SJSA1 (cell line): Measurements from ENCODE around the gene GNG13. TPM values are rescaled to one million over a fixed set of nuclear protein-coding genes. Genes with fewer than 3 reads are reported as not detected.

Source experiments
- DNase-seq, 2 experiments: peaks; one replicate each; pipeline ENCODE4 v3.0.0-alpha.2; 2015 to 2020; ENCODE audit warnings: low spot score in 2 of 2, low read depth in 1 of 2
- H3K27ac ChIP-seq: fragments of 250-450 bp; sonication (Bioruptor Pico); 2 replicates; pipeline ENCODE4 v1.5.1; 2020; ENCODE audit warnings: mild to moderate bottlenecking, moderate library complexity
- H3K27me3 ChIP-seq: fragments of 250-450 bp; sonication (Bioruptor Pico); replicated peaks from 2 replicates; pipeline ENCODE4 v1.5.1; 2020; ENCODE audit warnings: mild to moderate bottlenecking, moderate library complexity
- H3K36me3 ChIP-seq: fragments of 250-450 bp; sonication (Bioruptor Pico); 2 replicates; pipeline ENCODE4 v1.5.1; 2020; ENCODE audit warnings: mild to moderate bottlenecking
- H3K4me1 ChIP-seq: fragments of 250-450 bp; sonication (Bioruptor Pico); replicated peaks from 2 replicates; pipeline ENCODE4 v1.6.1; 2021; ENCODE audit warnings: mild to moderate bottlenecking
- H3K4me3 ChIP-seq: fragments of 250-450 bp; sonication (Bioruptor Pico); 2 replicates; pipeline ENCODE4 v1.5.1; 2020; ENCODE audit warnings: mild to moderate bottlenecking
- H3K9me3 ChIP-seq: fragments of 250-450 bp; sonication (Bioruptor Pico); replicated peaks from 2 replicates; pipeline ENCODE4 v1.5.1; 2020; ENCODE audit warnings: mild to moderate bottlenecking
- total RNA-seq: library from RNA; depleted of rRNA; stranded (reverse); fragments of >200 nt; shearing (Covaris generic); gene quantifications from 2 replicates; pipeline ENCODE4 v1.2.3, GENCODE V29; 2014; rRNA removed

The GNG13 gene
- not detected in 2 replicates for total RNA-seq

- no peaks in the 10 kb centered on the region for H3K9me3 ChIP-seq
- no peak within 1 kb of the TSS for H3K4me3 ChIP-seq
- H3K36me3 ChIP-seq, result peaks cover 11% of the 10 kb centered on the region
- no peak for DNase-seq
- no peak within 1 kb of the TSS for H3K27ac ChIP-seq
- H3K4me1 ChIP-seq, result no peaks in the 10 kb centered on the region
- H3K27me3 ChIP-seq, result peaks cover 50% of the 10 kb centered on the region
These were observed at the start of gene GNG13 for GRCh38 chr16:799948-800833. GNG13 (minus strand) TSS chr16:800734; CDS start chr16:799077, 1,657 bp downstream.

GRCh38 chr16:848510-849253 is 48.1 kb upstream of the GNG13 start:
- H3K4me1 ChIP-seq, result no peaks in the 10 kb centered on the region
- H3K36me3 ChIP-seq, result no peaks in the 10 kb centered on the region
- no peak overlapping the region for H3K27ac ChIP-seq
- peaks cover 31% of the 10 kb centered on the region for H3K9me3 ChIP-seq
- no peaks in the 10 kb centered on the region for H3K27me3 ChIP-seq
- no peak overlapping the region for H3K4me3 ChIP-seq
- no peak for DNase-seq

- Histone ChIP-seq H3K27ac (no peak overlapping the region), H3K9me3 (peaks cover 29% of the 10 kb centered on the region), H3K4me1 (no peaks in the 10 kb centered on the region), H3K27me3 (peaks cover 3% of the 10 kb centered on the region; the same call in 1 of the 2 replicates), H3K4me3 (no peak overlapping the region), H3K36me3 (no peaks in the 10 kb centered on the region)
- DNase-seq, result no peak
These were observed 47.3 kb upstream of the GNG13 start for GRCh38 chr16:847681-848445.

GRCh38 chr16:847151-847550 is 46.6 kb upstream of the GNG13 start:
- DNase-seq, result no peak
- Histone ChIP-seq H3K4me1 (no peaks in the 10 kb centered on the region), H3K27ac (no peak overlapping the region), H3K4me3 (no peak overlapping the region), H3K36me3 (no peaks in the 10 kb centered on the region), H3K9me3 (peaks cover 29% of the 10 kb centered on the region), H3K27me3 (peaks cover 10% of the 10 kb centered on the region; the same call in 1 of the 2 replicates)

- no peak for DNase-seq
- no peaks in the 10 kb centered on the region for H3K4me1 ChIP-seq
- H3K27ac ChIP-seq, result no peak overlapping the region
- peaks cover 11% of the 10 kb centered on the region; the same call in 1 of the 2 replicates for H3K27me3 ChIP-seq
- peaks cover 18% of the 10 kb centered on the region; the same call in 1 of the 2 replicates for H3K9me3 ChIP-seq
- no peaks in the 10 kb centered on the region for H3K36me3 ChIP-seq
- H3K4me3 ChIP-seq, result no peak overlapping the region
These were observed 44.8 kb upstream of the GNG13 start for GRCh38 chr16:845351-845745.

GRCh38 chr16:844638-845350 is 44.3 kb upstream of the GNG13 start:
- H3K9me3 ChIP-seq, result peaks cover 15% of the 10 kb centered on the region; the same call in 1 of the 2 replicates
- H3K4me1 ChIP-seq, result no peaks in the 10 kb centered on the region

GRCh38 chr16:843771-844170 is 43.2 kb upstream of the GNG13 start:
- Histone ChIP-seq H3K27me3 (peaks cover 11% of the 10 kb centered on the region; the same call in 1 of the 2 replicates), H3K27ac (no peak overlapping the region), H3K9me3 (peaks cover 11% of the 10 kb centered on the region; the same call in 1 of the 2 replicates), H3K4me3 (no peak overlapping the region), H3K4me1 (no peaks in the 10 kb centered on the region), H3K36me3 (no peaks in the 10 kb centered on the region)
- no peak for DNase-seq

More at GRCh38 chr16:844638-845350, 44.3 kb upstream of the GNG13 start:
- H3K36me3 ChIP-seq, result no peaks in the 10 kb centered on the region
- H3K27ac ChIP-seq, result no peak overlapping the region
- DNase-seq, result no peak
- H3K27me3 ChIP-seq, result peaks cover 11% of the 10 kb centered on the region; the same call in 1 of the 2 replicates
- H3K4me3 ChIP-seq, result no peak overlapping the region

- no peaks in the 10 kb centered on the region for H3K4me1 ChIP-seq
- H3K27me3 ChIP-seq, result peaks cover 11% of the 10 kb centered on the region; the same call in 1 of the 2 replicates
- H3K4me3 ChIP-seq, result no peak overlapping the region
- no peak for DNase-seq
- H3K27ac ChIP-seq, result no peak overlapping the region
- H3K9me3 ChIP-seq, result peaks cover 7% of the 10 kb centered on the region; the same call in 1 of the 2 replicates
- no peaks in the 10 kb centered on the region for H3K36me3 ChIP-seq
These were observed 42.4 kb upstream of the GNG13 start for GRCh38 chr16:842711-843560.

- no peaks in the 10 kb centered on the region for H3K4me1 ChIP-seq
- H3K9me3 ChIP-seq, result no peaks in the 10 kb centered on the region
- no peak for DNase-seq
These were observed 41.5 kb upstream of the GNG13 start for GRCh38 chr16:842061-842476.

GRCh38 chr16:841455-842060 is 41.0 kb upstream of the GNG13 start:
- no peak overlapping the region for H3K4me3 ChIP-seq
- H3K27ac ChIP-seq, result no peak overlapping the region
- no peaks in the 10 kb centered on the region for H3K36me3 ChIP-seq
- DNase-seq, result no peak
- H3K4me1 ChIP-seq, result no peaks in the 10 kb centered on the region
- peaks cover 11% of the 10 kb centered on the region; the same call in 1 of the 2 replicates for H3K27me3 ChIP-seq
- H3K9me3 ChIP-seq, result 0 out of 2 replicates have a peak, but pooled peaks cover 2% of the 10 kb centered on the region

More at GRCh38 chr16:842061-842476, 41.5 kb upstream of the GNG13 start:
- Histone ChIP-seq H3K27ac (no peak overlapping the region), H3K36me3 (no peaks in the 10 kb centered on the region), H3K27me3 (peaks cover 11% of the 10 kb centered on the region; the same call in 1 of the 2 replicates), H3K4me3 (no peak overlapping the region)

- Histone ChIP-seq H3K4me3 (no peak overlapping the region), H3K4me1 (no peaks in the 10 kb centered on the region), H3K27me3 (peaks cover 11% of the 10 kb centered on the region; the same call in 1 of the 2 replicates), H3K27ac (no peak overlapping the region), H3K36me3 (no peaks in the 10 kb centered on the region), H3K9me3 (peaks cover 2% of the 10 kb centered on the region; the same call in 1 of the 2 replicates)
- no peak for DNase-seq
These were observed 40.3 kb upstream of the GNG13 start for GRCh38 chr16:840561-841454.
